ENCODE measurements around the gene TLE5. TPM values are rescaled to one million over a fixed set of nuclear protein-coding genes. Genes with fewer than 3 reads are reported as not detected.

The TLE5 gene
- polyA plus RNA-seq, 1 donor (not counting 4 experiments of a cell fraction or from before 2014, with no cell fraction given), result 249 TPM

GRCh38 chr19:3106509-3107141, 44.3 kb upstream of the TLE5 start:
- TF ChIP-seq EZH2 (IDR thresholded peaks at IDR 0.05; ENCODE audit: low read length), result no peak
- no peak for TF ChIP-seq CTCF (optimal IDR thresholded peaks at IDR 0.05 in 1 of 3, IDR thresholded peaks at IDR 0.05 in 1 of 3, conservative IDR thresholded peaks at IDR 0.05 in 1 of 3; ENCODE audit: extremely low read depth in 1 of 3, insufficient read depth in 2 of 3, low read length in 3 of 3)
- Histone ChIP-seq H3K4me1 (ENCODE audit: control insufficient read depth, extremely low read depth, insufficient read depth, low read length) (no peaks in the 10 kb centered on the region), H3K9me1 (ENCODE audit: control insufficient read depth, extremely low read depth, insufficient read depth, low read length) (no peaks in the 10 kb centered on the region), H3K9me3 (ENCODE audit: control insufficient read depth, low read depth, low read length) (no peaks in the 10 kb centered on the region), H3K4me2 (ENCODE audit: control insufficient read depth, extremely low read depth, insufficient read depth, low read depth, low read length) (no peak overlapping the region), H3K36me3 (ENCODE audit: control insufficient read depth in 2 of 2, extremely low read depth in 1 of 2, insufficient read depth in 2 of 2, low read length in 2 of 2) (peaks cover 5 to 13% of the 10 kb centered on the region in 2 experiments), H3K9ac (ENCODE audit: control insufficient read depth, extremely low read depth, insufficient read depth, low read length) (no peak overlapping the region), H2AFZ (ENCODE audit: control insufficient read depth, low read length) (no peak overlapping the region), H3K27me3 (ENCODE audit: control insufficient read depth, extremely low read depth, insufficient read depth, low read length) (no peaks in the 10 kb centered on the region), H4K20me1 (ENCODE audit: control insufficient read depth, extremely low read depth, insufficient read depth, low read length) (peaks cover 14% of the 10 kb centered on the region), H3K27ac (ENCODE audit: control insufficient read depth, insufficient read depth, low read length) (no peak overlapping the region), H3K4me3 (ENCODE audit: control insufficient read depth in 2 of 3, extremely low read depth in 1 of 3, insufficient read depth in 2 of 3, low read depth in 1 of 3, low read length in 3 of 3) (no peak overlapping the region), H3K79me2 (ENCODE audit: control insufficient read depth, insufficient read depth, low read length) (peaks cover 90% of the 10 kb centered on the region)
- DNase-seq (ENCODE audit: low read depth, low spot score), result no peak
- dilution Hi-C loops (cut with MboI; ENCODE audit: extremely low pct_ligation_motif_present, low sequenced_read_pairs), result no loop called here
- no peak for FAIRE-seq

GRCh38 chr19:3105641-3106508, 43.6 kb upstream of the TLE5 start:
- TF ChIP-seq CTCF (optimal IDR thresholded peaks at IDR 0.05 in 1 of 3, IDR thresholded peaks at IDR 0.05 in 1 of 3, conservative IDR thresholded peaks at IDR 0.05 in 1 of 3; ENCODE audit: extremely low read depth in 1 of 3, insufficient read depth in 2 of 3, low read length in 3 of 3), result no peak
- no peak for TF ChIP-seq EZH2 (IDR thresholded peaks at IDR 0.05; ENCODE audit: low read length)
- Histone ChIP-seq H3K9ac (ENCODE audit: control insufficient read depth, extremely low read depth, insufficient read depth, low read length) (no peak overlapping the region), H2AFZ (ENCODE audit: control insufficient read depth, low read length) (no peak overlapping the region), H3K4me1 (ENCODE audit: control insufficient read depth, extremely low read depth, insufficient read depth, low read length) (no peaks in the 10 kb centered on the region), H3K9me3 (ENCODE audit: control insufficient read depth, low read depth, low read length) (no peaks in the 10 kb centered on the region), H3K4me2 (ENCODE audit: control insufficient read depth, extremely low read depth, insufficient read depth, low read depth, low read length) (no peak overlapping the region), H3K27me3 (ENCODE audit: control insufficient read depth, extremely low read depth, insufficient read depth, low read length) (no peaks in the 10 kb centered on the region), H3K27ac (ENCODE audit: control insufficient read depth, insufficient read depth, low read length) (no peak overlapping the region), H3K36me3 (ENCODE audit: control insufficient read depth in 2 of 2, extremely low read depth in 1 of 2, insufficient read depth in 2 of 2, low read length in 2 of 2) (peaks cover 5 to 9% of the 10 kb centered on the region in 2 experiments), H3K9me1 (ENCODE audit: control insufficient read depth, extremely low read depth, insufficient read depth, low read length) (no peaks in the 10 kb centered on the region), H4K20me1 (ENCODE audit: control insufficient read depth, extremely low read depth, insufficient read depth, low read length) (peaks cover 14% of the 10 kb centered on the region), H3K4me3 (ENCODE audit: control insufficient read depth in 2 of 3, extremely low read depth in 1 of 3, insufficient read depth in 2 of 3, low read depth in 1 of 3, low read length in 3 of 3) (no peak overlapping the region), H3K79me2 (ENCODE audit: control insufficient read depth, insufficient read depth, low read length) (peaks cover 93% of the 10 kb centered on the region)
- dilution Hi-C loops (cut with MboI; ENCODE audit: extremely low pct_ligation_motif_present, low sequenced_read_pairs), result no loop called here
- FAIRE-seq (no peak), DNase-seq (ENCODE audit: low read depth, low spot score) (no peak)

All from keratinocyte (primary cell).